ENCODE results near the gene CTSO.

GRCh38 chr4:155909615-155910226, 43.9 kb downstream of the CTSO start:
- TF ChIP-seq YY1 (IDR thresholded peaks at IDR 0.05) (no peak), NR2F2 (IDR thresholded peaks at IDR 0.05) (no peak), CTCF (IDR thresholded peaks at IDR 0.05; ENCODE audit: low read depth, low read length, missing input control) (no peak), TAF1 (conservative IDR thresholded peaks at IDR 0.05) (no peak), RAD21 (IDR thresholded peaks at IDR 0.05) (no peak), ATF3 (IDR thresholded peaks at IDR 0.05) (no peak), SP1 (IDR thresholded peaks at IDR 0.05) (no peak), REST (IDR thresholded peaks at IDR 0.05) (no peak), ZBTB33 (IDR thresholded peaks at IDR 0.05) (no peak), RXRA (IDR thresholded peaks at IDR 0.05) (no peak)
